GM23338 (cell line): ENCODE measurements around the gene GPR108. TPM values are rescaled to one million over a fixed set of nuclear protein-coding genes. Genes with fewer than 3 reads are reported as not detected.

Experiments
- ATAC-seq: fragments of 200-7000 bp; cut with Tn5 transposase; 3 replicates; pipeline ENCODE4 v1.9.1; 2020
- DNase-seq: peaks from one replicate; pipeline ENCODE4 v3.0.0-alpha.2; 2015; ENCODE audit warnings: low spot score
- H2AFZ ChIP-seq: fragments of 200-600 bp; sonication (generic); 2 replicates; pipeline ENCODE4 v1.8.0; 2016; ENCODE audit warnings: antibody characterized with exemption, mild to moderate bottlenecking, moderate library complexity
- H3F3A ChIP-seq: fragments of 200-600 bp; sonication (generic); replicated peaks from 2 replicates; pipeline ENCODE4 v1.8.0; 2017; ENCODE audit warnings: antibody characterized with exemption, mixed run types, low read depth
- H3K27ac ChIP-seq: fragments of 200-600 bp; sonication (generic); 2 replicates; pipeline ENCODE4 v1.6.1; 2016; ENCODE audit warnings: low read depth
- H3K27me3 ChIP-seq: fragments of 200-600 bp; sonication (generic); 2 replicates; pipeline ENCODE4 v1.8.0; 2016; ENCODE audit warnings: mild to moderate bottlenecking, mixed run types, moderate library complexity; ENCODE audit not compliant: insufficient read depth
- H3K36me3 ChIP-seq: fragments of 200-600 bp; sonication (generic); 2 replicates; pipeline ENCODE4 v1.8.0; 2016; ENCODE audit warnings: mild to moderate bottlenecking; ENCODE audit not compliant: insufficient read depth
- H3K4me1 ChIP-seq: fragments of 200-600 bp; sonication (generic); 2 replicates; pipeline ENCODE4 v1.8.0; 2016; ENCODE audit warnings: mild to moderate bottlenecking, moderate library complexity; ENCODE audit not compliant: insufficient read depth
- H3K4me2 ChIP-seq: fragments of 200-600 bp; sonication (generic); 2 replicates; pipeline ENCODE4 v1.7.1; 2017; ENCODE audit warnings: mixed run types
- H3K4me3 ChIP-seq: fragments of 200-600 bp; sonication (generic); 2 replicates; pipeline ENCODE4 v1.6.1; 2016; ENCODE audit warnings: mixed run types
- H3K79me2 ChIP-seq: fragments of 200-600 bp; sonication (generic); replicated peaks from 2 replicates; pipeline ENCODE4 v1.8.0; 2017; ENCODE audit warnings: mild to moderate bottlenecking; ENCODE audit not compliant: insufficient read depth
- H3K9me2 ChIP-seq: fragments of 200-600 bp; sonication (generic); 2 replicates; pipeline ENCODE4 v1.8.0; 2017; ENCODE audit not compliant: insufficient read depth
- H4K20me1 ChIP-seq: fragments of 200-600 bp; sonication (generic); replicated peaks from 2 replicates; pipeline ENCODE4 v1.8.0; 2017; ENCODE audit warnings: mild to moderate bottlenecking; ENCODE audit not compliant: insufficient read depth
- H3K27ac Mint-ChIP-seq: 2 replicates; pipeline ENCODE4 v1.8.0; 2020; ENCODE audit warnings: inconsistent platforms, mild to moderate bottlenecking, moderate library complexity, mixed read lengths
- H3K27me3 Mint-ChIP-seq: 3 replicates; pipeline ENCODE4 v1.8.0; 2022; ENCODE audit warnings: low read depth, mild to moderate bottlenecking, moderate library complexity, mixed read lengths, inconsistent platforms; ENCODE audit not compliant: insufficient read depth, poor library complexity
- H3K36me3 Mint-ChIP-seq: 3 replicates; pipeline ENCODE4 v1.8.0; 2021; ENCODE audit warnings: low read depth, mild to moderate bottlenecking, inconsistent platforms, moderate library complexity, mixed read lengths
- H3K4me1 Mint-ChIP-seq: 3 replicates; pipeline ENCODE4 v1.8.0; 2020; ENCODE audit warnings: mild to moderate bottlenecking, inconsistent platforms, mixed read lengths
- H3K4me3 Mint-ChIP-seq: 3 replicates; pipeline ENCODE4 v1.8.0; 2021; ENCODE audit warnings: moderate library complexity, mild to moderate bottlenecking, inconsistent platforms, mixed read lengths
- H3K9me3 Mint-ChIP-seq: 3 replicates; pipeline ENCODE4 v1.8.0; 2020; ENCODE audit warnings: moderate library complexity, mild to moderate bottlenecking, inconsistent platforms, mixed read lengths
- CREB1 ChIP-seq: fragments of 250-450 bp; sonication (Bioruptor Pico); IDR thresholded peaks from 2 replicates; pipeline ENCODE4 v1.5.0; 2020; ENCODE audit warnings: low read depth, mild to moderate bottlenecking, moderate library complexity
- CTCF ChIP-seq, 2 experiments: fragments of 200-600 bp in 1 of 2; sonication (generic) in 1 of 2; conservative IDR thresholded peaks; 2 replicates each; pipeline versions ENCODE4 v1.5.1 to v1.6.1; 2016 to 2017; ENCODE audit warnings: antibody characterized with exemption in 2 of 2, low read depth in 2 of 2, mild to moderate bottlenecking in 2 of 2, moderate library complexity in 1 of 2
- EZH2 ChIP-seq: fragments of 200-600 bp; sonication (generic); IDR thresholded peaks from one replicate; pipeline ENCODE4 v1.8.0; 2017; ENCODE audit warnings: antibody characterized with exemption, mild to moderate bottlenecking, low read depth; ENCODE audit not compliant: unreplicated experiment
- EZH2phosphoT487 ChIP-seq: fragments of 200-600 bp; sonication (generic); IDR thresholded peaks from one replicate; pipeline ENCODE4 v1.8.1; 2018; ENCODE audit warnings: antibody characterized with exemption; ENCODE audit not compliant: unreplicated experiment
- JUNB ChIP-seq: IDR thresholded peaks from one replicate; pipeline ENCODE4 v1.6.1; 2016; ENCODE audit warnings: antibody characterized with exemption; ENCODE audit not compliant: unreplicated experiment
- NANOG ChIP-seq: IDR thresholded peaks from 2 replicates; pipeline ENCODE4 v1.6.1; 2016; ENCODE audit warnings: antibody characterized with exemption, borderline replicate concordance
- POLR2AphosphoS5 ChIP-seq: IDR thresholded peaks from 2 replicates; pipeline ENCODE4 v1.6.1; 2016; ENCODE audit warnings: antibody characterized with exemption, low read depth
- STAT1 ChIP-seq: IDR thresholded peaks from one replicate; pipeline ENCODE4 v1.6.1; 2016; ENCODE audit warnings: antibody characterized with exemption; ENCODE audit not compliant: unreplicated experiment
- ZNF114 ChIP-seq: fragments of 250-450 bp; sonication (Bioruptor Pico); IDR thresholded peaks from 2 replicates; pipeline ENCODE4 v1.5.0; 2020; ENCODE audit warnings: mild to moderate bottlenecking, moderate library complexity
- ZNF331 ChIP-seq: fragments of 250-450 bp; sonication (Bioruptor Pico); IDR thresholded peaks from 2 replicates; pipeline ENCODE4 v1.5.0; 2020; ENCODE audit warnings: low read depth, mild to moderate bottlenecking, moderate library complexity
- polyA plus RNA-seq: library from polyadenylated mRNA; unstranded; fragments of >200 nt; fragmentation: Nextera tagmentation; extraction: Ambion mirVana; gene quantifications from 2 replicates; pipeline ENCODE4 v1.2.1, GENCODE V29; 2016
- total RNA-seq: library from RNA; depleted of rRNA; stranded (reverse); fragments of >200 nt; shearing (Covaris generic); gene quantifications from 2 replicates; pipeline ENCODE4 v1.2.3, GENCODE V29; 2014
- TF ChIP-seq, protein P1 (sequence below): IDR thresholded peaks from 2 replicates; pipeline ENCODE4 v1.6.1; 2016; ENCODE audit warnings: antibody characterized with exemption

Gene GPR108
- total and polyA plus RNA-seq, 2 experiments from 2014 or later: 44.8 to 57.9 TPM

- ATAC-seq: peak; percentile 82
- Histone ChIP-seq H3F3A (peaks cover 6% of the 10 kb centered on the region; the same call in 1 of the 2 replicates), H3K79me2 (peaks cover 22% of the 10 kb centered on the region), H3K4me1 (peaks cover 7% of the 10 kb centered on the region; the same call in 1 of the 2 replicates), H3K4me3 (peak within 1 kb of the TSS; percentile 91), H4K20me1 (peaks cover 4% of the 10 kb centered on the region; the same call in 1 of the 2 replicates), H3K27me3 (no peaks in the 10 kb centered on the region), H3K9me2 (no peaks in the 10 kb centered on the region), H3K36me3 (no peaks in the 10 kb centered on the region), H3K27ac (peak within 1 kb of the TSS; percentile 94), H3K4me2 (peak within 1 kb of the TSS; percentile 99), H2AFZ (no peak within 1 kb of the TSS)
- Mint-ChIP-seq H3K4me3 (peak within 1 kb of the TSS; percentile 80), H3K27ac (peak within 1 kb of the TSS; percentile 93), H3K4me1 (peaks cover 15% of the 10 kb centered on the region; the same call in 2 of the 3 replicates), H3K27me3 (peaks cover 10% of the 10 kb centered on the region), H3K36me3 (peaks cover 19% of the 10 kb centered on the region), H3K9me3 (peaks cover 21% of the 10 kb centered on the region)
- TF ChIP-seq CTCF (conservative IDR thresholded peaks at IDR 0.05; ENCODE audit: low read depth in 2 of 2): no peak
- no peak for TF ChIP-seq ZNF114
- TF ChIP-seq EZH2phosphoT487: no peak
- peak; percentile 84 for TF ChIP-seq CREB1 (CRISPR knock-in tag)
- peak; percentile 17 for TF ChIP-seq POLR2AphosphoS5
- no peak for TF ChIP-seq JUNB
- TF ChIP-seq, protein P1, sequence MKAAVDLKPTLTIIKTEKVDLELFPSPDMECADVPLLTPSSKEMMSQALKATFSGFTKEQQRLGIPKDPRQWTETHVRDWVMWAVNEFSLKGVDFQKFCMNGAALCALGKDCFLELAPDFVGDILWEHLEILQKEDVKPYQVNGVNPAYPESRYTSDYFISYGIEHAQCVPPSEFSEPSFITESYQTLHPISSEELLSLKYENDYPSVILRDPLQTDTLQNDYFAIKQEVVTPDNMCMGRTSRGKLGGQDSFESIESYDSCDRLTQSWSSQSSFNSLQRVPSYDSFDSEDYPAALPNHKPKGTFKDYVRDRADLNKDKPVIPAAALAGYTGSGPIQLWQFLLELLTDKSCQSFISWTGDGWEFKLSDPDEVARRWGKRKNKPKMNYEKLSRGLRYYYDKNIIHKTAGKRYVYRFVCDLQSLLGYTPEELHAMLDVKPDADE: no peak
- TF ChIP-seq STAT1: peak; percentile 70
- DNase-seq: peak; percentile 99
Measured at GRCh38 chr19:6767357-6768235, 30.2 kb upstream of the GPR108 start, which contains the start of gene SH2D3A. Gene SH2D3A (minus strand): TSS chr19:6767435. CDS start chr19:6763748, 3,687 bp downstream.

DNA sequence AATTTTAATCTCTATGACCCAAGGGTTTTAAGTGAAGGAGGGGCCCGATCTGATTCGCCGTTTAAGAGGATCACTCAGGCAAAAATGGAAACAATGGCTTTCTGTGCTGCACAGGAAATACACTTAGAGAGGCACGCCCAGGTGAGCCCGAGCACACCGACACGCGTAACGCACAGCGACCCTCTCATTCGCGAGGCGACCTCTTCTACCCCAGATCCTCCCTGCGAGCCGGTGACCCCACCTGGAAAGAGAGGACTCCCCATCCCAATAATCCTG lies 29.6 kb upstream of the GPR108 start:
- H3K27me3 ChIP-seq: no peaks in the 10 kb centered on the region
- peak overlapping the region; percentile 99 for H3K4me2 ChIP-seq
- H3K27ac Mint-ChIP-seq: peak overlapping the region; percentile 93; the same call in 1 of the 2 replicates
- H3K4me1 ChIP-seq: peaks cover 5% of the 10 kb centered on the region; the same call in 1 of the 2 replicates
- H3K27me3 Mint-ChIP-seq: peaks cover 10% of the 10 kb centered on the region
- TF ChIP-seq CTCF (conservative IDR thresholded peaks at IDR 0.05; ENCODE audit: low read depth in 2 of 2): no peak
- TF ChIP-seq EZH2: no peak
- TF ChIP-seq, protein P1: no peak
- TF ChIP-seq EZH2phosphoT487: no peak
- TF ChIP-seq ZNF114: no peak
- no peak for TF ChIP-seq CREB1 (CRISPR knock-in tag)
- TF ChIP-seq POLR2AphosphoS5: no peak
- no peak for TF ChIP-seq NANOG
- TF ChIP-seq STAT1: no peak
- TF ChIP-seq ZNF331 (CRISPR knock-in tag): no peak
- no peak overlapping the region for H2AFZ ChIP-seq
- H3K9me2 ChIP-seq: no peaks in the 10 kb centered on the region
- H3K79me2 ChIP-seq: peaks cover 23% of the 10 kb centered on the region
- no peaks in the 10 kb centered on the region; the same call in 1 of the 2 replicates for H3K36me3 ChIP-seq
- ATAC-seq (peak; percentile 2; the same call in 2 of the 3 replicates), DNase-seq (peak; percentile 36)
- H3K27ac ChIP-seq: peak overlapping the region; percentile 94
- H3K9me3 Mint-ChIP-seq: peaks cover 17% of the 10 kb centered on the region
- H4K20me1 ChIP-seq: peaks cover 4% of the 10 kb centered on the region; the same call in 1 of the 2 replicates
- peak overlapping the region; percentile 91 for H3K4me3 ChIP-seq
- peak overlapping the region; percentile 80 for H3K4me3 Mint-ChIP-seq
- peaks cover 20% of the 10 kb centered on the region for H3K36me3 Mint-ChIP-seq
- H3K4me1 Mint-ChIP-seq: peaks cover 15% of the 10 kb centered on the region; the same call in 2 of the 3 replicates
- peaks cover 6% of the 10 kb centered on the region; the same call in 1 of the 2 replicates for H3F3A ChIP-seq
